Duodenal mucosa (tissue), 2 donors: Measurements from ENCODE around the gene ZXDB.
A peak's percentile ranks its signal among the peaks of the same experiment; 100 is the strongest.
"Not testable (repeated sequence)": the region's sequence is repeated elsewhere in the genome, so short reads cannot be mapped to it uniquely, and the experiment has no call there.

Experiments used
- H3K27ac ChIP-seq: one replicate; pipeline ENCODE4 v1.7.0; 2013; ENCODE audit warnings: low read depth, low read length
- H3K27me3 ChIP-seq, 2 donors: one replicate each; pipeline ENCODE4 v1.7.0; 2013; ENCODE audit warnings: low read length in 2 of 2, control low read depth in 1 of 2; ENCODE audit not compliant: insufficient read depth in 2 of 2, control insufficient read depth in 1 of 2
- H3K36me3 ChIP-seq, 2 donors: one replicate each; pipeline ENCODE4 v1.7.0; 2013; ENCODE audit warnings: low read length in 2 of 2, control low read depth in 1 of 2; ENCODE audit not compliant: insufficient read depth in 2 of 2, control insufficient read depth in 1 of 2
- H3K4me1 ChIP-seq, 2 donors: one replicate each; pipeline ENCODE4 v1.7.0; 2013; ENCODE audit warnings: low read length in 2 of 2, control low read depth in 1 of 2; ENCODE audit not compliant: insufficient read depth in 2 of 2, control insufficient read depth in 1 of 2
- H3K4me3 ChIP-seq, 2 donors: one replicate each; pipeline ENCODE4 v1.7.0; 2013; ENCODE audit warnings: low read length in 2 of 2, low read depth in 1 of 2
- H3K9ac ChIP-seq, 2 donors: one replicate each; pipeline ENCODE4 v1.7.0; 2013; ENCODE audit warnings: low read length in 2 of 2, low read depth in 1 of 2
- H3K9me3 ChIP-seq, 2 donors: one replicate each; pipeline ENCODE4 v1.7.0; 2013; ENCODE audit warnings: low read length in 2 of 2, control low read depth in 1 of 2; ENCODE audit not compliant: control insufficient read depth in 1 of 2

The ZXDB gene

GRCh38 chrX:57595381-57595811 lies 3.6 kb downstream of the ZXDB start:
- peaks cover 0 to 3% of the 10 kb centered on the region in 2 donors for H3K36me3 ChIP-seq
- no peaks in the 10 kb centered on the region for H3K9me3 ChIP-seq
- no peaks in the 10 kb centered on the region for H3K27me3 ChIP-seq
- H3K9ac ChIP-seq: no peak overlapping the region
- no peak overlapping the region for H3K27ac ChIP-seq
- H3K4me3 ChIP-seq: peak overlapping the region in 1 of 2 donors; percentile 32
- H3K4me1 ChIP-seq: peaks cover 6 to 13% of the 10 kb centered on the region in 2 donors

DNA sequence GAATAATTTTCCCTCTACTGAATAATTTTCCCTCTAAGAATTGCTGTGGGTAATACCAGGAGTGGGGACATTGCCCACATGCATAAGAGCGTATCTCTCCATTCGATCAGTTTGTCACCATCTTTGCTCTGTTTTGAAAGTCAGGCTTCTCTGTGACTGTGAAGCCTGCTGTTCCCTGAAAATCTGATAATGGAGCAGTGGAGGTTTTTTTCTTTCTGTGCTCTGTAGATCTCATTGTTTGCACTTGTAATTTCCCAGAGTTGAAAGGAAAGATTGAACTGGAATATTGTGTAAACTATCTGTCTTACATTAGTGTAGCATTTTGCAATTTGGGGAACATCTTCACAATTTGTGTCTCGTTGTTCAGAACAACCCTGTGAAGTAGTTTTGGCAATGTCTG lies 4.3 kb downstream of the ZXDB start:
- H3K27ac ChIP-seq: no peak overlapping the region
- no peaks in the 10 kb centered on the region for H3K27me3 ChIP-seq
- peaks cover 6 to 9% of the 10 kb centered on the region in 2 donors for H3K4me1 ChIP-seq
- peaks cover 0 to 3% of the 10 kb centered on the region in 2 donors for H3K36me3 ChIP-seq
- no peaks in the 10 kb centered on the region for H3K9me3 ChIP-seq
- peak overlapping the region in 1 of 2 donors; percentile 40 for H3K4me3 ChIP-seq
- no peak overlapping the region for H3K9ac ChIP-seq

- no peak overlapping the region for H3K9ac ChIP-seq
- H3K4me1 ChIP-seq: peaks cover 6 to 9% of the 10 kb centered on the region in 2 donors
- peaks cover 0 to 3% of the 10 kb centered on the region in 2 donors for H3K36me3 ChIP-seq
- no peaks in the 10 kb centered on the region for H3K9me3 ChIP-seq
- H3K4me3 ChIP-seq: peak overlapping the region in 1 of 2 donors; percentile 40
- H3K27me3 ChIP-seq: no peaks in the 10 kb centered on the region
- no peak overlapping the region for H3K27ac ChIP-seq
These were observed 4.7 kb downstream of the ZXDB start for GRCh38 chrX:57596516-57596915.

GRCh38 chrX:57607295-57608187 lies 15.7 kb downstream of the ZXDB start:
- no peak overlapping the region for H3K4me3 ChIP-seq
- no peak overlapping the region for H3K27ac ChIP-seq
- no peaks in the 10 kb centered on the region for H3K9me3 ChIP-seq
- no peak overlapping the region for H3K9ac ChIP-seq
- H3K4me1 ChIP-seq: no peaks in the 10 kb centered on the region
- H3K27me3 ChIP-seq: no peaks in the 10 kb centered on the region
- no peaks in the 10 kb centered on the region for H3K36me3 ChIP-seq

GRCh38 chrX:57613351-57613750 lies 21.5 kb downstream of the ZXDB start:
- H3K27me3 ChIP-seq, H3K4me3 ChIP-seq, H3K9me3 ChIP-seq, H3K9ac ChIP-seq, H3K36me3 ChIP-seq, H3K4me1 ChIP-seq, H3K27ac ChIP-seq: not testable (repeated sequence)

DNA sequence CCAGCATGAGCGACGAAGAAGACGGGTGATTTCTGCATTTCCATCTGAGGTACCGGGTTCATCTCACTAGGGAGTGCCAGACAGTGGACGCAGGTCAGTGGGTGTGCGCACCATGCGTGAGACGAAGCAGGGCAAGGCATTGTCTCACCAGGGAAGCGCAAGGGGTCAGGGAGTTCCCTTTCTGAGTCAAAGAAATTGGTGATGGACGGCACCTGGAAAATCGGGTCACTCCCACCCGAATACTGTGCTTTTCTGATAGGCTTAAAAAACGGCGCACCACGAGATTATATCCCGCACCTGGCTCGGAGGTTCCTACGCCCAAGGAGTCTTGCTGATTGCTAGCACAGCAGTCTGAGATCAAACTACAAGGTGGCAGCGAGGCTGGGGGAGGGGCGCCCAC lies 37.6 kb downstream of the ZXDB start:
- H3K27ac ChIP-seq, H3K9me3 ChIP-seq: not testable (repeated sequence)

GRCh38 chrX:57640674-57641016 lies 48.8 kb downstream of the ZXDB start:
- no peaks in the 10 kb centered on the region for H3K27me3 ChIP-seq
- no peak overlapping the region for H3K9ac ChIP-seq
- no peaks in the 10 kb centered on the region for H3K4me1 ChIP-seq
- no peaks in the 10 kb centered on the region for H3K36me3 ChIP-seq
- H3K27ac ChIP-seq: no peak overlapping the region
- H3K4me3 ChIP-seq: no peak overlapping the region
- no peaks in the 10 kb centered on the region for H3K9me3 ChIP-seq

More for the DNA sequence above, 37.6 kb downstream of the ZXDB start:
- H3K4me1 ChIP-seq, H3K36me3 ChIP-seq, H3K27me3 ChIP-seq, H3K9ac ChIP-seq, H3K4me3 ChIP-seq: not testable (repeated sequence)

GRCh38 chrX:57641338-57641737 lies 49.5 kb downstream of the ZXDB start:
- Histone ChIP-seq H3K27ac (no peak overlapping the region), H3K36me3 (no peaks in the 10 kb centered on the region), H3K27me3 (no peaks in the 10 kb centered on the region), H3K9me3 (no peaks in the 10 kb centered on the region), H3K9ac (no peak overlapping the region), H3K4me1 (no peaks in the 10 kb centered on the region), H3K4me3 (no peak overlapping the region)

DNA sequence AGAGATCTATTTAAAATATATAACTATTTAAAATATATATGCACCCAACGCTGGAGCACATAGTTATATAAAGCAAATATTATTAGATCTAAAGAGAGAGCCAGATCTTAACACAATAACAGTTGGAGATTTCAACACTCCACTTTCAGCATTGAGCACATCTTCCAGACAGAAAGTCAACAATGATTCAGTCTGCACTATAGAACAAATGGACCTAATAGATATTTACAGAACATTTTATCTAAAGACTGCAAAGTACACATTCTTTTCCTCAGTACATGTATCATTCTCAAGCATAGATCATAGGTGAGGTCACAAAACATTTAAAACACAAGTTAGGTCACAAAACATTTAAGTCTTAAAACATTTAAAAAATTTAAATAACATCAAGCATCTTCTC lies 51.9 kb downstream of the ZXDB start:
- no peak overlapping the region for H3K27ac ChIP-seq
- H3K4me1 ChIP-seq: no peaks in the 10 kb centered on the region
- no peak overlapping the region for H3K4me3 ChIP-seq
- no peaks in the 10 kb centered on the region for H3K9me3 ChIP-seq
- H3K36me3 ChIP-seq: no peaks in the 10 kb centered on the region
- H3K9ac ChIP-seq: no peak overlapping the region
- no peaks in the 10 kb centered on the region for H3K27me3 ChIP-seq

GRCh38 chrX:57647020-57647419 lies 55.2 kb downstream of the ZXDB start:
- no peaks in the 10 kb centered on the region for H3K4me1 ChIP-seq
- no peaks in the 10 kb centered on the region for H3K9me3 ChIP-seq
- H3K4me3 ChIP-seq: no peak overlapping the region
- H3K27me3 ChIP-seq: no peaks in the 10 kb centered on the region
- H3K9ac ChIP-seq: no peak overlapping the region
- no peak overlapping the region for H3K27ac ChIP-seq
- H3K36me3 ChIP-seq: no peaks in the 10 kb centered on the region
